Stimulated activated CD8-positive, alpha-beta memory T cell treated with anti-CD3 and anti-CD28 coated beads, Interleukin-15, amount 100 ng/mL, for 4 hours (primary cell): ENCODE results near the gene SLC28A1.

ENCODE experiments used
- DNase-seq, 2 donors: peaks; one replicate each; pipeline ENCODE4 v3.0.0-alpha.2; 2020; ENCODE audit warnings: low read depth in 2 of 2

SLC28A1 gene

GRCh38 chr15:84992157-84992944 lies 107.9 kb downstream of the SLC28A1 start:
- DNase-seq: peak in 1 of 2 donors; percentile 17
